ENCODE measurements around the gene LMO7.
"Not testable (repeated sequence)": the region's sequence is repeated elsewhere in the genome, so short reads cannot be mapped to it uniquely, and the experiment has no call there.

The LMO7 gene

GRCh38 chr13:75699062-75699461, 62.9 kb downstream of the LMO7 start:
- no peak for DNase-seq (ENCODE audit: low spot score)

GRCh38 chr13:75699717-75700116, 63.6 kb downstream of the LMO7 start:
- DNase-seq (ENCODE audit: low spot score), result not testable (repeated sequence)

DNA sequence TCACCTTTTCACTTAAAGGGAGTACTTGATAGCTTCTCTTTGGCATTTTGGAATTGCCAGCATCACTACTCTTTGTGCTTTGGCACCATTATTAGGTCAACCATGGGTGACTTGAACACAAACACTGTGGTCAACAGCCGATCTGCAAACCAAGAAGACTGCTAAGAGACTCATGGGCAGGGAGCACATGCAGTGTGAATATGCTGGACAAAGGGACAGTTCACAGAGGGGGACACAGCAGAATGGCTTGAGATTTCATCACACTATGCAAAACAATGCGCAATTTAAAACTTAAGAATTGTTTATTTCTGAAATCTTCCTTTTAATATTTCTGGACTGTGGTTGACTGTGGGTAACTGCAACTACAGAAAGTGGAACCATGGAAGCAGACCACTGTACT, 64.4 kb downstream of the LMO7 start:
- DNase-seq (ENCODE audit: low spot score), result no peak

GRCh38 chr13:75702476-75702875, 66.3 kb downstream of the LMO7 start:
- DNase-seq (ENCODE audit: low spot score), result no peak

- no peak for DNase-seq (ENCODE audit: low spot score)
Measured at GRCh38 chr13:75703769-75704168, 67.6 kb downstream of the LMO7 start.

DNA sequence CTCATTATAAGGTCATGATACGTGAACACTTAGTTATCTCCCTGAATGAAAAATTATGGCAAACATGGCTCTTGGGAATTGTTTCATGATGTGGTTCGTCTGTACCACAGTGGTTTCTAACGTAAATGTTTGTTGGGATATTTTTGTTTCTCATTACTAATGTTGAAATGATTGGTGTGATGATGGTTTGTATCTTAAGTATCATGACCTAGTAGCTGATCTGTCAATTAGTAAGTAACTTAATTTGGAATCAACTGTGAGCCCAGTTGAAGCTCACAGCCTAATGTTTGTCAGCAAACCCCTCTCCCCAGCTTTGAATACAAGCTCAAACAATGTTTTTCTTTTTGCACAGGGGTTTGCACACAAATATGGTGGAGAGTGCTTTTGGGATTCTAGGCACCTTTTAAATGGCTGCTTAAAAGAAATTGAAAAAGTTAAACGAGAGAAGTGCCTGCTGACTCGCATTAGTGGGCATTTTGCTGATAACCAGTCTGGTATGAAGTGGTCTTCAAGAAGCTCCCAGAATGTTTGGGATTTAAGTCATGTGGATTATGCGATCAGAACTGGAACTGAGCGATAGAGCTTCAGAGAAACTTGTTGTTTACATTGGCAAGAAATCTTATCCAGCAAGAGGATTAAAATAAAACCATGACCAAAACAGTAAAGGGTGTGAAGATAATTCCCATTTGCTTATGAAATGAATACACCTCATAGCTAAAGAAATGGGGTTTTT, 68.2 kb downstream of the LMO7 start:
- no peak for DNase-seq (ENCODE audit: low spot score)

GRCh38 chr13:75704927-75705288, 68.8 kb downstream of the LMO7 start:
- DNase-seq (ENCODE audit: low spot score), result no peak

- no peak for DNase-seq (ENCODE audit: low spot score)
Measured at GRCh38 chr13:75705395-75705794, 69.3 kb downstream of the LMO7 start.

DNA sequence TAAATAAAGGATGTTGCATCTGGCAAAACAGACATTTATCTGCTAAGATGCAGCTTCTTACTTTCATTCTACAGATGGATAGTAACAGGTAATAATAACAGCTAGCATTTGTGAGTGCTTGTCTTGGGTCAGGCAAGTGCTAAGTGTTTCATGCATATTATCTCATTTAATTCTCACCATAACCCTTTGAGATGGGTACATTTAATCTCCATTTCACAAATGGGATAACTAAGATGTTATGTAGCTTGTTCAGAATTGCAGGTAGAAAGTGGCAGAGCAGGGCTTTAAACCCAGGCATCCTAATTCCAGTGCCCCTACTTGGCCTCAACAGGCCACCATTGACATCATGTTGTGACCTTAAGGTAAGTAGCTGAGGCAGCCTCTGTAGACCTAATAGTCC, 69.8 kb downstream of the LMO7 start:
- no peak for DNase-seq (ENCODE audit: low spot score)

- no peak for DNase-seq (ENCODE audit: low spot score)
Measured at GRCh38 chr13:75713852-75714251, 77.7 kb downstream of the LMO7 start.

GRCh38 chr13:75715601-75716523, 79.7 kb downstream of the LMO7 start:
- no peak for DNase-seq (ENCODE audit: low spot score)

DNA sequence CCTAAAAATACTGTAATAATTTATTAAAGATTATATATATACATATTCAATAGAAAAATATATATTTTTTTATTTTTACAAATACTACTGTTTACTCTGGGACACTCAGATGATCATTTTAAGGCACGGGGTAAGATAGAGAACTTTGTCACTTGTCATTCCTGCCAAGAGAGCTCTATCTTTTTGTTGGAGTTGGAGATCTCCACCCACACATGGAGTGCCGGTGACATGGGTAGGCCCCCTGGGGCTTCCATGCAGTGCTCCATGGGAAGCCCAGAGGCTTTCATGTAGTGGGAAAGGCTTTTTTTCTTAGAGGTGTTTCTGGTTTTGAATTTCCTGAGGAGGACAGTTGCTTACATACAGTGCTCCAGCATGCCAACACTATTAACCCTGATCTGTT, 81.4 kb downstream of the LMO7 start:
- DNase-seq (ENCODE audit: low spot score), result no peak

- no peak for DNase-seq (ENCODE audit: low spot score)
Measured at GRCh38 chr13:75721307-75721706, 85.2 kb downstream of the LMO7 start.

- DNase-seq (ENCODE audit: low spot score), result no peak
Measured at GRCh38 chr13:75723901-75724300, 87.8 kb downstream of the LMO7 start.

DNA sequence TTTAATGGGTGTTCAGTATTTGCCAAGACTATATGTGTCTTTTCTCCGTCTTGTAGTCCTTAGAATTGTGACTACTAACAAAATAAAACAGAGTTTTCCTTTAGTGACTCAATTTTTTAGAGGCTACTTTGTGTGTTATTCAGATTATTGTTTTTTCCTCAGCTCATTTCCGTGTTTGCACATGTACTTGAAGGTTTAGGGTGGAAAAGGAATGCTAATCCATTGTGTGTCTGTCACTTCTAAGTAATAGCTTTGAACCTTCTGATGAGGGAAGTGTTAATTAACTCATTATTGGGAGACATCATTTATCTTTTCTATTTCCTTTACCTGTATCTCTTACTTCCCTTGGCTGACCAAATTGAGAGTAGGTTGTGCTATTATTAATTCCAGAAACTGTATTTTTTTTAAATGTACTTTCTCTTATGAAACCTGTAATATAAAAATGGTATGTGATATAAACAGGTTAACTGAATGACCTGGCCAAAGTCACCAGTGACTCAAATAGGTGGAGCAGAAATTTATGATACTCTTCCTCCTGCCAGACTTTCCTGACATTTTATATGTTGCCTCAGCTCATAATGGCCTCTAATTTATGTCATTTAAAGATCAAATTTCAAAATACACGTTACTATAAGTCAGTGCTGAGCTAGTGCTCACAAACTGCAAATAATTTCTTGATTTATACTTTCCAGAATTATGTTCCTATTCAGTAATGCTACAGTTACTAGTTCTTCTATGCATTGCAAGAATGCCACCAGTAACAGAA, 88.8 kb downstream of the LMO7 start:
- no peak for DNase-seq (ENCODE audit: low spot score)

- DNase-seq (ENCODE audit: low spot score), result no peak
Measured at GRCh38 chr13:75725736-75726135, 89.6 kb downstream of the LMO7 start.

DNA sequence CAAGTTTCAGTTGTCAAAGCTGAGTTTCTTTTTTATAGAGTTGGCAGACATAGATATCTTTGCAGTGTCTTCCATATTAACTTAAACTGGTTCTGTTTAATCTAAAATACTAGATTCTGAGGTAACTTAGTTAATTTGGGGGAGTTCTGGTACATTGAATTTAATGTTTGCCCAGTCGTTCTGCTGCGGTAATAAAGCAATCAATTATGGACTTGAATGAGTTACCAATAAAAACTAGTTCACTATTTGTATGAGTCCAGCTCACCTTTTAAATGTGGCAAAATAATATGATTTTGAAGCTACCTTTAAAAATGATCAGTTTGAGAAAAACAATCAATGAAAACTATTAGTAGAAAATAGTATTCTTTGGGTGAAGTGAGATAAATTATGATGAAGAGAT, 90.2 kb downstream of the LMO7 start:
- no peak for DNase-seq (ENCODE audit: low spot score)

GRCh38 chr13:75733113-75733512, 97.0 kb downstream of the LMO7 start:
- not testable (repeated sequence) for DNase-seq (ENCODE audit: low spot score)

DNA sequence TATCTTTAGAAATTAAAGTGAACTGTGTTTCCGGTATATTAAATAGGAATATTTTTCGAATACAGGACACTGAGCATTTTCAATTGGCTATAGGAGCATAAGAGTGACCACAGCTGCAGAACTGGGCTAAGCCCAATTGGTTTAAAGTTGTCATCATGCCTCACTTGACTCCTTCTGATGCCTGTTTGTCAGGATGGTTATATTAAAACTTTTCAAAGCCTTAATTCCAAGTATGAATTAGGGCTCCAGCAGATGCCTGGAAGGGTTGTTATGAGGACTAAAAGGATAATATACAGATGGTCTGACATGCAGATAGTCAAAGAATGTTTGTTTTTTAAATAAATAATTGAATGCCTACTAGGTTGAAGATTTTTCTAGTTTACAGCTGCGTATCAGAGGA, 100.0 kb downstream of the LMO7 start:
- no peak for DNase-seq (ENCODE audit: low spot score)

GRCh38 chr13:75738841-75739240, 102.7 kb downstream of the LMO7 start:
- no peak for DNase-seq (ENCODE audit: low spot score)

GRCh38 chr13:75739244-75739868, 103.2 kb downstream of the LMO7 start:
- DNase-seq (ENCODE audit: low spot score), result no peak

DNA sequence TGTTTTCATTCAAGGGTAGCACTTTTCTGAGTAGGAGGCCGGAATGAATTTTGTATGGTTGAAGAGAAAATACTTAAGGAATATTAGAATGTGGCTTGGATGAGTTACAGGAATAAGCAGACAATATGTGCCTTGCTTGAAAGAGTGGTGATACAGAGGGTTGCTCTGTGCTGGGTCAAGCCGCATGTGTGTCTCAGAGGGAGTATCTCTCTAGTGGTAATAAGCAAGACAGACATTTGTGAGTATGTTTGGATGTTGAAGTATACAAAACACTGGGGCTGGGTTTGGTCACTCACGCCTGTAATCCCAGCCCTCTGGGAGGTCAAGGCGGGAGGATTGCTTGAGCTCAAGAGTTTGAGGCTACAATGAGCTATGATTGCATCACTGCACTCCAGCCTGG, 103.9 kb downstream of the LMO7 start:
- DNase-seq (ENCODE audit: low spot score), result no peak
